Panc1 (cell line): ENCODE data around the gene MAP3K1. TPM values are rescaled to one million over a fixed set of nuclear protein-coding genes. Genes with fewer than 3 reads are reported as not detected.
A peak's percentile ranks its signal among the peaks of the same experiment; 100 is the strongest.

Experiments
- ATAC-seq: fragments of 200-7000 bp; cut with Tn5 transposase; 2 replicates; pipeline ENCODE4 v1.9.1; 2020; ENCODE audit warnings: mild to moderate bottlenecking, moderate library complexity
- BruUV-seq: library from RNA; stranded (reverse); fragments of 400-500 nt; replicated peaks from 2 replicates; lab custom pipeline; 2021; lab: Mats Ljungman, UMichigan
- CTCF ChIA-PET: fragments of 300-600 bp; sonication (Branson Sonifier 250); formaldehyde crosslinking; loops from one replicate; lab custom pipeline; 2022; ENCODE audit warnings: antibody characterized with exemption; lab: Charles Lee
- POLR2A ChIA-PET: fragments of 300-600 bp; sonication (Branson Sonifier 250); formaldehyde crosslinking; loops from one replicate; lab custom pipeline; 2022; ENCODE audit warnings: antibody characterized with exemption; lab: Charles Lee
- DNase-seq: peaks from one replicate; pipeline ENCODE4 v3.0.0-alpha.2; 2010; ENCODE audit warnings: low read depth, low spot score
- H3K27ac ChIP-seq: 2 replicates; pipeline ENCODE4 v1.5.1; 2011; ENCODE audit warnings: mild to moderate bottlenecking, low read length, inconsistent platforms
- H3K27me3 ChIP-seq: fragments of 200-500 bp; sonication (Bioruptor generic); 2 replicates; pipeline ENCODE4 v1.6.0; 2014; ENCODE audit warnings: low read length, inconsistent platforms; ENCODE audit not compliant: control insufficient read depth, insufficient read depth
- H3K36me3 ChIP-seq: fragments of 200-500 bp; sonication (Bioruptor generic); 2 replicates; pipeline ENCODE4 v1.5.1; 2014; ENCODE audit warnings: inconsistent platforms, mild to moderate bottlenecking, low read length, moderate library complexity; ENCODE audit not compliant: control insufficient read depth, insufficient read depth
- H3K4me1 ChIP-seq: 2 replicates; pipeline ENCODE4 v1.5.1; 2011; ENCODE audit warnings: inconsistent platforms, mild to moderate bottlenecking, low read length, moderate library complexity; ENCODE audit not compliant: control insufficient read depth, insufficient read depth
- H3K4me3 ChIP-seq, 2 experiments: 2 replicates each; pipeline ENCODE4 v1.5.1; 2011 to 2012; ENCODE audit warnings: low read depth in 2 of 2, low read length in 2 of 2, mild to moderate bottlenecking in 2 of 2, inconsistent platforms in 1 of 2, moderate library complexity in 1 of 2
- H3K9me3 ChIP-seq: fragments of 200-500 bp; sonication (Bioruptor generic); 2 replicates; pipeline ENCODE4 v1.5.1; 2014; ENCODE audit warnings: low read depth, mild to moderate bottlenecking, inconsistent platforms, low read length, moderate library complexity; ENCODE audit not compliant: control insufficient read depth, insufficient read depth
- POLR2AphosphoS5 ChIP-seq: IDR thresholded peaks from 2 replicates; pipeline ENCODE4 v1.6.1; 2012; ENCODE audit warnings: mild to moderate bottlenecking, low read depth, low read length, moderate library complexity
- SIN3A ChIP-seq: IDR thresholded peaks from 2 replicates; pipeline ENCODE4 v1.6.1; 2012; ENCODE audit warnings: low read depth, mild to moderate bottlenecking, low read length, moderate library complexity, borderline replicate concordance; ENCODE audit not compliant: insufficient read depth
- TCF7L2 ChIP-seq: IDR thresholded peaks from 2 replicates; pipeline ENCODE4 v1.6.1; 2011; ENCODE audit warnings: mild to moderate bottlenecking, low read depth, low read length, inconsistent platforms
- in situ Hi-C: cut with HindIII; loops from 2 replicates; pipeline ENCODE4 v1.10.0; 2016; ENCODE audit warnings: low sequenced_read_pairs, low pct_unique_long_range_greater_than_20kb
- intact Hi-C: fragments of 100-400 bp; cut with micrococcal nuclease; formaldehyde crosslinking; loops from one replicate; pipeline ENCODE4 v1.10.0; 2022; ENCODE audit not compliant: unreplicated experiment
- total RNA-seq: library from RNA; stranded (reverse); gene quantifications from one replicate; pipeline ENCODE4 v1.2.1, GENCODE V29; 2021; ENCODE audit not compliant: unreplicated experiment
- TF ChIP-seq, protein P1 (sequence below): fragments of 450-650 bp; IDR thresholded peaks from 2 replicates; pipeline ENCODE4 v1.5.1; 2017; ENCODE audit warnings: mild to moderate bottlenecking
- TF ChIP-seq, protein P2 (sequence below), 2 experiments: IDR thresholded peaks; 2 replicates each; pipeline ENCODE4 v1.6.1; 2011 to 2012; ENCODE audit warnings: low read depth in 2 of 2, control low read depth in 1 of 2, low read length in 1 of 2, mild to moderate bottlenecking in 1 of 2, moderate library complexity in 1 of 2; ENCODE audit not compliant: insufficient read depth in 1 of 2

Gene MAP3K1
- total RNA-seq, 1 experiment from 2014 or later, result 6.2 TPM

DNA sequence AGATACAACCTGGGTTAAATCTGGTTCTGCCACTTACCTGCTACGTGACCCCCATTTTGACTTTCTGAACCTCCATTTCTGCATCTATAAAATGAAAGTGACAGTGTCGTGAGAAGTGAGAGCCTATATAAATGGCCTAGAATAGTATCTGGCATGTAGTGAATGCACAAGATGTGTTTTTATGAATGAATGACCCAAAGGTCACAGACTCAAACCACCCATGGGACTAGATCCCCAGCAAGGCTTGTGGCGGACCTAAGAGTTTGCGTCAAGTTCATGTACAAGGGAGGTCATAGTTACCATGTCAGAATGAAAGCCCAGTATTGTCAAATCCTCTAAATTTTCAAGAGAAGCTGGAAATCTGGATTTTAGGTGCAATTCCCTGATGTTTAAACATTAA lies 82.9 kb downstream of the MAP3K1 start:
- Histone ChIP-seq H3K36me3 (no peaks in the 10 kb centered on the region), H3K27me3 (no peaks in the 10 kb centered on the region), H3K9me3 (no peaks in the 10 kb centered on the region), H3K27ac (no peak overlapping the region), H3K4me1 (no peaks in the 10 kb centered on the region), H3K4me3 (no peak overlapping the region)
- in situ Hi-C loops, result no loop called here
- BruUV-seq, result no TSS peak
- ATAC-seq (no peak), DNase-seq (no peak)
- ChIA-PET CTCF (interaction anchor here (0.6 kb wide), 1 partner anchor 629 kb away, joined by 3 read pairs; no protein-coding TSS in a partner anchor), POLR2A (no interaction called here)
- TF ChIP-seq, protein P1, sequence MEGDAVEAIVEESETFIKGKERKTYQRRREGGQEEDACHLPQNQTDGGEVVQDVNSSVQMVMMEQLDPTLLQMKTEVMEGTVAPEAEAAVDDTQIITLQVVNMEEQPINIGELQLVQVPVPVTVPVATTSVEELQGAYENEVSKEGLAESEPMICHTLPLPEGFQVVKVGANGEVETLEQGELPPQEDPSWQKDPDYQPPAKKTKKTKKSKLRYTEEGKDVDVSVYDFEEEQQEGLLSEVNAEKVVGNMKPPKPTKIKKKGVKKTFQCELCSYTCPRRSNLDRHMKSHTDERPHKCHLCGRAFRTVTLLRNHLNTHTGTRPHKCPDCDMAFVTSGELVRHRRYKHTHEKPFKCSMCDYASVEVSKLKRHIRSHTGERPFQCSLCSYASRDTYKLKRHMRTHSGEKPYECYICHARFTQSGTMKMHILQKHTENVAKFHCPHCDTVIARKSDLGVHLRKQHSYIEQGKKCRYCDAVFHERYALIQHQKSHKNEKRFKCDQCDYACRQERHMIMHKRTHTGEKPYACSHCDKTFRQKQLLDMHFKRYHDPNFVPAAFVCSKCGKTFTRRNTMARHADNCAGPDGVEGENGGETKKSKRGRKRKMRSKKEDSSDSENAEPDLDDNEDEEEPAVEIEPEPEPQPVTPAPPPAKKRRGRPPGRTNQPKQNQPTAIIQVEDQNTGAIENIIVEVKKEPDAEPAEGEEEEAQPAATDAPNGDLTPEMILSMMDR, result no peak
- TF ChIP-seq, protein P2, sequence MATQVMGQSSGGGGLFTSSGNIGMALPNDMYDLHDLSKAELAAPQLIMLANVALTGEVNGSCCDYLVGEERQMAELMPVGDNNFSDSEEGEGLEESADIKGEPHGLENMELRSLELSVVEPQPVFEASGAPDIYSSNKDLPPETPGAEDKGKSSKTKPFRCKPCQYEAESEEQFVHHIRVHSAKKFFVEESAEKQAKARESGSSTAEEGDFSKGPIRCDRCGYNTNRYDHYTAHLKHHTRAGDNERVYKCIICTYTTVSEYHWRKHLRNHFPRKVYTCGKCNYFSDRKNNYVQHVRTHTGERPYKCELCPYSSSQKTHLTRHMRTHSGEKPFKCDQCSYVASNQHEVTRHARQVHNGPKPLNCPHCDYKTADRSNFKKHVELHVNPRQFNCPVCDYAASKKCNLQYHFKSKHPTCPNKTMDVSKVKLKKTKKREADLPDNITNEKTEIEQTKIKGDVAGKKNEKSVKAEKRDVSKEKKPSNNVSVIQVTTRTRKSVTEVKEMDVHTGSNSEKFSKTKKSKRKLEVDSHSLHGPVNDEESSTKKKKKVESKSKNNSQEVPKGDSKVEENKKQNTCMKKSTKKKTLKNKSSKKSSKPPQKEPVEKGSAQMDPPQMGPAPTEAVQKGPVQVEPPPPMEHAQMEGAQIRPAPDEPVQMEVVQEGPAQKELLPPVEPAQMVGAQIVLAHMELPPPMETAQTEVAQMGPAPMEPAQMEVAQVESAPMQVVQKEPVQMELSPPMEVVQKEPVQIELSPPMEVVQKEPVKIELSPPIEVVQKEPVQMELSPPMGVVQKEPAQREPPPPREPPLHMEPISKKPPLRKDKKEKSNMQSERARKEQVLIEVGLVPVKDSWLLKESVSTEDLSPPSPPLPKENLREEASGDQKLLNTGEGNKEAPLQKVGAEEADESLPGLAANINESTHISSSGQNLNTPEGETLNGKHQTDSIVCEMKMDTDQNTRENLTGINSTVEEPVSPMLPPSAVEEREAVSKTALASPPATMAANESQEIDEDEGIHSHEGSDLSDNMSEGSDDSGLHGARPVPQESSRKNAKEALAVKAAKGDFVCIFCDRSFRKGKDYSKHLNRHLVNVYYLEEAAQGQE (IDR thresholded peaks at IDR 0.05; ENCODE audit: insufficient read depth in 1 of 2, low read depth in 2 of 2, low read length in 1 of 2), result no peak
- TF ChIP-seq SIN3A (no peak), TCF7L2 (no peak), POLR2AphosphoS5 (no peak)
- intact Hi-C loops, result no loop called here

DNA sequence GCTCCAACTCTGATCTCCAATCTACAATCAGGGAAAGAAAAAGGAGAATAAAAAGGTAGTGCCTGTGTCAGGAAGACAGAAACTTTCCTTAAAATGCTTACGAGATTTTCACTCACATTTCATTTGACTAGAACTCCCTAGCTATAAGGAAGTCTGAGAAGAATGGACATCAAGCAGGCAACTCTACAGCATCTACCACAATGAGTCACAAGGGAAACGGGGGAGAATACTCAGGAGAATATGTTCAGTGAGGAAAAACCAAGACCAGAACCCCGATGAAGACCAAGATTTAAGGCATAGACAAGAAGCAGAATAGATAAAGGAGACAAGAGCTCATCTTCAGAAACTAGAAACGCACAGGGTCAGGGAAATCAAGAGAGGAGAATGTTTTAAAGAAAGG lies 85.0 kb downstream of the MAP3K1 start:
- no peak for TF ChIP-seq POLR2AphosphoS5
- TF ChIP-seq SIN3A, result no peak
- TF ChIP-seq TCF7L2, result no peak
- TF ChIP-seq, protein P1, result no peak
- TF ChIP-seq, protein P2 (IDR thresholded peaks at IDR 0.05; ENCODE audit: insufficient read depth in 1 of 2, low read depth in 2 of 2, low read length in 1 of 2), result no peak
- H3K4me1 ChIP-seq, result no peaks in the 10 kb centered on the region
- intact Hi-C loops, result loop anchor here (2.0 kb wide), 1 partner anchor 238 kb away; no protein-coding TSS in a partner anchor
- no TSS peak for BruUV-seq
- no peak for DNase-seq
- ChIA-PET CTCF (interaction anchor here (0.7 to 1.9 kb wide), 2 partner anchors 238 to 630 kb away, joined by 4 to 16 read pairs; no protein-coding TSS in a partner anchor), POLR2A (no interaction called here)
- H3K27me3 ChIP-seq, result no peaks in the 10 kb centered on the region
- H3K36me3 ChIP-seq, result no peaks in the 10 kb centered on the region
- peak; percentile 64 for ATAC-seq
- no peak overlapping the region for H3K27ac ChIP-seq
- no peak overlapping the region for H3K4me3 ChIP-seq
- in situ Hi-C loops, result no loop called here
- no peaks in the 10 kb centered on the region for H3K9me3 ChIP-seq
